ENCODE measurements around the gene PLCB1.

PLCB1 gene

DNA sequence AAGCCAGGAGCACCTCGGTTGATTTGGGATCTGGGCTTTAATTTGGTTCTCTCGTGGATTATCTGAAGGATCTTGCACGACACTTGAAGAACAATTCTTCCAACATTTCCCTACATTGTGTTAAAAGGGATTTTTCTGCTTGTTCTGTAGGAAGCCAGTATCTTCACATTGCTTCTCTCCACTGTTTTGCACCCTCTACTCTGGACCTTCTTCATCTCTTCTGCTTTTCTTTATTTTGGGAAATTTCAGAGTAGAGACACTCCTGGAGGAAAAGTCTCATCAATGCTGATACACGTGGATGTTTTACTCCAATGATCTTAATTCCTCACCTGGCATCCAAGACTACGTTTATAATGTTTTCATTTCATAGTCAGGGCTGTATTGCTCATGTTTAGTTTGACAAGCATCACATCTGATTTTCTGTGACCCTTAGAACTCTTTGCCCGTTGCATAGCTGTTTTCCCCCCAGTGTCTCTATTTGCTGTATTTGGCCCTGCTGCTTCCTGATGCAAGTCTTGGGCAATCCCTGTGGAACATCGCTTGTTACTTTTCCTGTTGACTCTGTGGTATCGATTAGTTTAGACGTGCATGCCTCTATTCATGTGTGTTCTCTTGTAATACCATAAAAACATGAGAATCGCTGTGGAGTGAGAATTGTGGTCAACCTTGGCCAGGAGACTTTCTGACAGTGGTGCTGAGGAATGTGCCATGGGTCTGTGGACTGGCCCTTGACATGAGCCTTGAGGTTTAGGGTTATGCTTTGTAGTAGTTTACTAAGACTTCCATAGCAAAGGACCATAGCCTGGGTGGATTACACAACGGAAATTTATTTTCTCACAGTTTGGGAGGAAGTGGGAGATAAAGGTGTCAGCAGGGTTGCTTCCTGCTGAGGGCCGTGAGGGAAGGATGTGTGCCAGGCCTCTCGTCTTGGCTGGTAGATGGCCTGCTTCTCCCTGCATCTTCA, 12.5 kb downstream of the PLCB1 start:
- Histone ChIP-seq H3K14ac (ENCODE audit: low read length) (no peak overlapping the region), H2BK12ac (ENCODE audit: low read length) (no peak overlapping the region), H3K23ac (ENCODE audit: low read depth, low read length, poor library complexity) (no peak overlapping the region), H3K4me2 (ENCODE audit: insufficient read depth, low read length, poor library complexity, severe bottlenecking) (no peak overlapping the region), H3K79me1 (ENCODE audit: low read depth, low read length) (no peaks in the 10 kb centered on the region), H3K9me3 (replicated peaks in 1 of 2; ENCODE audit: control insufficient read depth in 2 of 2, insufficient read depth in 1 of 2, low read depth in 1 of 2, low read length in 2 of 2) (no peaks in the 10 kb centered on the region), H3K9ac (ENCODE audit: low read depth, low read length, poor library complexity) (no peak overlapping the region), H3K36me3 (replicated peaks in 1 of 2; ENCODE audit: control insufficient read depth in 2 of 2, insufficient read depth in 2 of 2, low read length in 2 of 2) (no peaks in the 10 kb centered on the region), H2BK5ac (ENCODE audit: low read length) (no peak overlapping the region), H3K4me1 (ENCODE audit: control insufficient read depth in 2 of 2, insufficient read depth in 1 of 2, low read depth in 1 of 2, low read length in 2 of 2) (peaks cover 0 to 2% of the 10 kb centered on the region in 2 donors), H3K4ac (ENCODE audit: low read length) (no peak overlapping the region), H2BK15ac (ENCODE audit: low read length) (no peak overlapping the region), H3K18ac (ENCODE audit: low read length) (no peak overlapping the region), H2BK120ac (ENCODE audit: low read depth, low read length) (no peak overlapping the region), H4K8ac (ENCODE audit: low read depth, low read length) (no peak overlapping the region), H4K91ac (ENCODE audit: low read depth, low read length, poor library complexity) (no peak overlapping the region), H3K27ac (replicated peaks; ENCODE audit: low read length) (no peak overlapping the region), H2AFZ (ENCODE audit: low read length) (no peak overlapping the region), H3K27me3 (ENCODE audit: control insufficient read depth in 3 of 3, insufficient read depth in 3 of 3, low read depth in 1 of 3, low read length in 3 of 3) (no peaks in the 10 kb centered on the region), H2AK5ac (ENCODE audit: low read depth, low read length) (no peak overlapping the region), H3K4me3 (ENCODE audit: low read length in 2 of 2) (no peak overlapping the region)
- DNase-seq (ENCODE audit: low spot score) = no peak
- WGBS, 2 donors (ENCODE audit: extremely low coverage in 2 of 2, insufficient read length in 2 of 2, insufficient replicate concordance in 1 of 2) = no CpG with 5 or more reads among the region's 13 CpGs

DNA sequence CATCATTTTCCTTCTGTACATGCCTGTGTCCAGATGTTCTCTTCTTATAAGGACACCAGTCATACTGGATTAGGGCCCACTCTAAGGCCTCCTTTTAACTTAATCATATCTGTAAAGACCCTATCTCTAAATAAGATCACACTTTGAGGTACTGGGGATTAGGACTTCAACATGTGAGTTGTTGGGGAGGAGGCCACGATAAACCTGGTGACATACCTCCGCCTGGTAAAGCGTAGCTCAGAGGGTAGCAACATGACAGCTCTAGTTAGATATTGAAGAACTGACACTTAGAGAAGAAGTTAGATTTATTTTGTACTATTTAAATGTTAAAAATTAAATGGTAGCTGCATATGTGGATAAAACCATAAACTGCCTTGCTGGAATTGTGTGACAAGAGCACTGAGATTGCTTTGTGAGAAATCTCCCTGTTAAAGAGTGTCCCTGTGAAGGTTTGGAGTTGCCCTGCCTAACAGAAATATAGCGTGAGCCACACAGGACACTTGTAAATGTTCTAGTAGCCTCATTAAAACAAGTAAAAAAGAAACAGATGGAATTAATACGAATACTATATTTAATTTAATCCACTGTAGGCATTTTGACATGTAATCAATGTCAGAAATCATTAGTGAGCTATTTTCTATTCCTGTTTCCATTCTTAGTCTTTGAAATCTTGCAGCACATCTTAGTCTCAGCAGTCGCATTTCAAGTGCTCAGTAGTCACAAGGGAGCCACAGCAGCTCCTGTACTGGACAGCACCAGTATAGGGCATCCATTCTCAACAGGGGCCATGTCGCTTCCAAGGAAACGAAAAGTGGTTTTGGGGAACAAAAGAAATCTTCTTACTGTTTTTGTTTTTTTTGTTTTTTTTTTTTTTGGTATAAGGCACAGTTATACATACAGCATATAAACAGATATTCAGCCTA, 13.4 kb downstream of the PLCB1 start:
- H3K27ac ChIP-seq (replicated peaks; ENCODE audit: low read length) = no peak overlapping the region
- H2BK120ac ChIP-seq (ENCODE audit: low read depth, low read length) = no peak overlapping the region
- no peaks in the 10 kb centered on the region for H3K9me3 ChIP-seq (replicated peaks in 1 of 2; ENCODE audit: control insufficient read depth in 2 of 2, insufficient read depth in 1 of 2, low read depth in 1 of 2, low read length in 2 of 2)
- H3K9ac ChIP-seq (ENCODE audit: low read depth, low read length, poor library complexity) = no peak overlapping the region
- no peaks in the 10 kb centered on the region for H3K36me3 ChIP-seq (replicated peaks in 1 of 2; ENCODE audit: control insufficient read depth in 2 of 2, insufficient read depth in 2 of 2, low read length in 2 of 2)
- H4K8ac ChIP-seq (ENCODE audit: low read depth, low read length) = no peak overlapping the region
- no peaks in the 10 kb centered on the region for H3K27me3 ChIP-seq (ENCODE audit: control insufficient read depth in 3 of 3, insufficient read depth in 3 of 3, low read depth in 1 of 3, low read length in 3 of 3)
- no peak overlapping the region for H2BK12ac ChIP-seq (ENCODE audit: low read length)
- no peaks in the 10 kb centered on the region for H3K79me1 ChIP-seq (ENCODE audit: low read depth, low read length)
- no peak overlapping the region for H4K91ac ChIP-seq (ENCODE audit: low read depth, low read length, poor library complexity)
- H2BK5ac ChIP-seq (ENCODE audit: low read length) = no peak overlapping the region
- peaks cover 0 to 2% of the 10 kb centered on the region in 2 donors for H3K4me1 ChIP-seq (ENCODE audit: control insufficient read depth in 2 of 2, insufficient read depth in 1 of 2, low read depth in 1 of 2, low read length in 2 of 2)
- H3K4ac ChIP-seq (ENCODE audit: low read length) = no peak overlapping the region
- H2AFZ ChIP-seq (ENCODE audit: low read length) = no peak overlapping the region
- H3K23ac ChIP-seq (ENCODE audit: low read depth, low read length, poor library complexity) = no peak overlapping the region
- H3K18ac ChIP-seq (ENCODE audit: low read length) = no peak overlapping the region
- no peak overlapping the region for H3K4me2 ChIP-seq (ENCODE audit: insufficient read depth, low read length, poor library complexity, severe bottlenecking)
- no peak for DNase-seq (ENCODE audit: low spot score)
- H3K4me3 ChIP-seq (ENCODE audit: low read length in 2 of 2) = no peak overlapping the region
- no CpG with 5 or more reads among the region's 8 CpGs for WGBS, 2 donors (ENCODE audit: extremely low coverage in 2 of 2, insufficient read length in 2 of 2, insufficient replicate concordance in 1 of 2)
- no peak overlapping the region for H3K14ac ChIP-seq (ENCODE audit: low read length)
- H2AK5ac ChIP-seq (ENCODE audit: low read depth, low read length) = no peak overlapping the region
- no peak overlapping the region for H2BK15ac ChIP-seq (ENCODE audit: low read length)

DNA sequence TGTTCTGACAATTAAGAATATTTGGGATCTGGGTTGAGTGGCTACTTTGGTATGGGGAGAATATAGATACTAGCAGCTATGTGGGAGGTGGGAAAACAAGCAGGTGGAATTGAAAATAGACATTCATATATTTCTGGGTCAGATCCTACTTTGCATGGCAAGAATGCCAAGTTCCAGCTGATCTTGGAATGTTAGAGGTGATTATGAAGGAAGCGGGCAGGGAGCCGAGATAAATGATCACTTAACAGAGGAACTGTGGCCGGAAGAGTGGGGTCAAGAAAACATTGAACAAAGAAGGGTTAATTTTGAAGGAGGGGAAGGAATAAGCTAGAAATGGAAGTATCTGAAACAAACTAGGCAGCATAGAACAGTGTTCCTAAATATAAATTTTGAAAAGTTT, 15.4 kb downstream of the PLCB1 start:
- no peaks in the 10 kb centered on the region for H3K36me3 ChIP-seq (replicated peaks in 1 of 2; ENCODE audit: control insufficient read depth in 2 of 2, insufficient read depth in 2 of 2, low read length in 2 of 2)
- H3K4ac ChIP-seq (ENCODE audit: low read length) = no peak overlapping the region
- no peak overlapping the region for H3K14ac ChIP-seq (ENCODE audit: low read length)
- no peak overlapping the region for H3K18ac ChIP-seq (ENCODE audit: low read length)
- no peak overlapping the region for H3K4me2 ChIP-seq (ENCODE audit: insufficient read depth, low read length, poor library complexity, severe bottlenecking)
- no peak overlapping the region for H2AFZ ChIP-seq (ENCODE audit: low read length)
- H3K4me3 ChIP-seq (ENCODE audit: low read length in 2 of 2) = no peak overlapping the region
- H2AK5ac ChIP-seq (ENCODE audit: low read depth, low read length) = no peak overlapping the region
- no peak overlapping the region for H3K23ac ChIP-seq (ENCODE audit: low read depth, low read length, poor library complexity)
- no peak overlapping the region for H4K91ac ChIP-seq (ENCODE audit: low read depth, low read length, poor library complexity)
- no peak overlapping the region for H2BK12ac ChIP-seq (ENCODE audit: low read length)
- H3K9ac ChIP-seq (ENCODE audit: low read depth, low read length, poor library complexity) = no peak overlapping the region
- H2BK15ac ChIP-seq (ENCODE audit: low read length) = no peak overlapping the region
- H3K9me3 ChIP-seq (replicated peaks in 1 of 2; ENCODE audit: control insufficient read depth in 2 of 2, insufficient read depth in 1 of 2, low read depth in 1 of 2, low read length in 2 of 2) = no peaks in the 10 kb centered on the region
- H3K4me1 ChIP-seq (ENCODE audit: control insufficient read depth in 2 of 2, insufficient read depth in 1 of 2, low read depth in 1 of 2, low read length in 2 of 2) = peaks cover 0 to 1% of the 10 kb centered on the region in 2 donors
- no peak overlapping the region for H4K8ac ChIP-seq (ENCODE audit: low read depth, low read length)
- H2BK5ac ChIP-seq (ENCODE audit: low read length) = no peak overlapping the region
- WGBS, 2 donors (ENCODE audit: extremely low coverage in 2 of 2, insufficient read length in 2 of 2, insufficient replicate concordance in 1 of 2) = no CpG with 5 or more reads among the region's 3 CpGs
- no peak overlapping the region for H3K27ac ChIP-seq (replicated peaks; ENCODE audit: low read length)
- DNase-seq (ENCODE audit: low spot score) = no peak
- H2BK120ac ChIP-seq (ENCODE audit: low read depth, low read length) = no peak overlapping the region
- H3K27me3 ChIP-seq (ENCODE audit: control insufficient read depth in 3 of 3, insufficient read depth in 3 of 3, low read depth in 1 of 3, low read length in 3 of 3) = no peaks in the 10 kb centered on the region
- H3K79me1 ChIP-seq (ENCODE audit: low read depth, low read length) = no peaks in the 10 kb centered on the region

DNA sequence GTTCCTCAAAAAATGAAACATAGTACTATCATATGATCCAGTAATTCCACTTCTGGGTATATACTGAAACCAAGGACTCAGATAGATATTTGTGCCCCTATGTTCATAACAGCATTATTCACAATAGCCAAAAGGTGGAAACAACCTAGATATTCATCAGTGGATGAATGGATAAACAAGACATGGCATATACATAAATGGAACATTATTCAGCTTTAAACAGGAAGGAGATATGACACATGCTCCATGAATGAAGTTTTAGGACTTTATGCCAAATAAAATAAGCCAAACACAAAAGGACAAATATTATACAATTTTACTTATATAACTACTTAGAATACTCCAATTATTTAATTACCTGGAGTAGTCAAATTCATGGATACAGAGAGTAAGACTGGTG, 16.4 kb downstream of the PLCB1 start:
- Histone ChIP-seq H2AFZ (ENCODE audit: low read length) (no peak overlapping the region), H3K9me3 (replicated peaks in 1 of 2; ENCODE audit: control insufficient read depth in 2 of 2, insufficient read depth in 1 of 2, low read depth in 1 of 2, low read length in 2 of 2) (no peaks in the 10 kb centered on the region), H2BK12ac (ENCODE audit: low read length) (no peak overlapping the region), H2AK5ac (ENCODE audit: low read depth, low read length) (no peak overlapping the region), H3K27ac (replicated peaks; ENCODE audit: low read length) (no peak overlapping the region), H3K4me1 (ENCODE audit: control insufficient read depth in 2 of 2, insufficient read depth in 1 of 2, low read depth in 1 of 2, low read length in 2 of 2) (peaks cover 0 to 1% of the 10 kb centered on the region in 2 donors), H3K14ac (ENCODE audit: low read length) (no peak overlapping the region), H3K23ac (ENCODE audit: low read depth, low read length, poor library complexity) (no peak overlapping the region), H3K4ac (ENCODE audit: low read length) (no peak overlapping the region), H3K27me3 (ENCODE audit: control insufficient read depth in 3 of 3, insufficient read depth in 3 of 3, low read depth in 1 of 3, low read length in 3 of 3) (no peaks in the 10 kb centered on the region), H3K4me2 (ENCODE audit: insufficient read depth, low read length, poor library complexity, severe bottlenecking) (no peak overlapping the region), H3K79me1 (ENCODE audit: low read depth, low read length) (no peaks in the 10 kb centered on the region), H2BK120ac (ENCODE audit: low read depth, low read length) (no peak overlapping the region), H4K8ac (ENCODE audit: low read depth, low read length) (no peak overlapping the region), H3K9ac (ENCODE audit: low read depth, low read length, poor library complexity) (no peak overlapping the region), H2BK15ac (ENCODE audit: low read length) (no peak overlapping the region), H3K36me3 (replicated peaks in 1 of 2; ENCODE audit: control insufficient read depth in 2 of 2, insufficient read depth in 2 of 2, low read length in 2 of 2) (no peaks in the 10 kb centered on the region), H2BK5ac (ENCODE audit: low read length) (no peak overlapping the region), H4K91ac (ENCODE audit: low read depth, low read length, poor library complexity) (no peak overlapping the region), H3K18ac (ENCODE audit: low read length) (no peak overlapping the region), H3K4me3 (ENCODE audit: low read length in 2 of 2) (no peak overlapping the region)
- no peak for DNase-seq (ENCODE audit: low spot score)

Measured in neuronal stem cell (in vitro differentiated cells).